Tibial artery (tissue), 4 donors: ENCODE results near the gene GET4.

Experiments used
- DNase-seq, 2 donors: peaks; one replicate each; pipeline ENCODE4 v3.0.0-alpha.2; 2019
- H3K27ac ChIP-seq, 2 donors: fragments of 200-600 bp; sonication (generic) in 1 of 2; 1 replicate in 1 of 2; 2 replicates in 1 of 2; pipeline ENCODE4 v1.5.1; 2018 to 2019; ENCODE audit warnings: mild to moderate bottlenecking in 1 of 2
- H3K27me3 ChIP-seq, 2 donors: fragments of 200-600 bp; sonication (generic) in 1 of 2; one replicate each; pipeline versions ENCODE4 v1.5.1 to v1.6.0; 2016 to 2019
- H3K36me3 ChIP-seq, 3 donors: fragments of 200-600 bp; sonication (generic) in 2 of 3; one replicate each; pipeline ENCODE4 v1.5.1; 2016 to 2019; ENCODE audit warnings: mild to moderate bottlenecking in 2 of 3
- H3K4me1 ChIP-seq, 4 donors: fragments of 200-600 bp; sonication (generic) in 2 of 4; 1 replicate in 3 of 4; 2 replicates in 1 of 4; pipeline ENCODE4 v1.5.1; 2016 to 2019
- H3K4me3 ChIP-seq, 2 donors: fragments of 200-600 bp; sonication (generic) in 1 of 2; 1 replicate in 1 of 2; 2 replicates in 1 of 2; pipeline ENCODE4 v1.5.1; 2018 to 2019; ENCODE audit warnings: mild to moderate bottlenecking in 2 of 2
- H3K9me3 ChIP-seq, 3 donors: fragments of 200-600 bp; sonication (generic) in 1 of 3; one replicate each; pipeline ENCODE4 v1.5.1; 2016 to 2019
- CTCF ChIP-seq, 2 experiments: fragments of 200-600 bp in 1 of 2; fragments of 450-650 bp in 1 of 2; IDR thresholded peaks; one replicate each; pipeline ENCODE4 v1.5.1; 2017 to 2019; ENCODE audit warnings: antibody characterized with exemption in 2 of 2, mild to moderate bottlenecking in 1 of 2, moderate library complexity in 1 of 2
- intact Hi-C: fragments of 100-400 bp; cut with DNase I; formaldehyde crosslinking; loops from one replicate; pipeline ENCODE4 v1.15.0; 2023; ENCODE audit warnings: low total_unique reads

Gene GET4

GRCh38 chr7:911791-912480 is 35.6 kb downstream of the GET4 start:
- Histone ChIP-seq H3K27me3 (no peaks in the 10 kb centered on the region), H3K4me3 (no peak overlapping the region), H3K9me3 (no peaks in the 10 kb centered on the region), H3K36me3 (no peaks in the 10 kb centered on the region), H3K27ac (no peak overlapping the region), H3K4me1 (peaks cover 0 to 23% (median 2%) of the 10 kb centered on the region in 4 donors)
- no peak for DNase-seq
- intact Hi-C loops, result no loop called here
- no peak for TF ChIP-seq CTCF (IDR thresholded peaks at IDR 0.05)

- Histone ChIP-seq H3K27ac (no peak overlapping the region), H3K4me1 (peaks cover 0 to 18% (median 2%) of the 10 kb centered on the region in 4 donors), H3K4me3 (no peak overlapping the region), H3K27me3 (no peaks in the 10 kb centered on the region), H3K9me3 (no peaks in the 10 kb centered on the region), H3K36me3 (no peaks in the 10 kb centered on the region)
- DNase-seq, result no peak
- no peak for TF ChIP-seq CTCF (IDR thresholded peaks at IDR 0.05)
- intact Hi-C loops, result no loop called here
Observed at GRCh38 chr7:913736-914520, 37.6 kb downstream of the GET4 start.

- H3K27me3 ChIP-seq, result no peaks in the 10 kb centered on the region
- no peak overlapping the region for H3K27ac ChIP-seq
- no peak overlapping the region for H3K4me3 ChIP-seq
- H3K4me1 ChIP-seq, result peaks cover 0 to 13% (median 0%) of the 10 kb centered on the region in 4 donors
- intact Hi-C loops, result no loop called here
- no peaks in the 10 kb centered on the region for H3K36me3 ChIP-seq
- DNase-seq, result no peak
- TF ChIP-seq CTCF (IDR thresholded peaks at IDR 0.05), result no peak
- no peaks in the 10 kb centered on the region for H3K9me3 ChIP-seq
Observed at GRCh38 chr7:914521-915194, 38.3 kb downstream of the GET4 start.

- H3K9me3 ChIP-seq, result no peaks in the 10 kb centered on the region
- H3K27me3 ChIP-seq, result no peaks in the 10 kb centered on the region
- no peak for DNase-seq
- TF ChIP-seq CTCF (IDR thresholded peaks at IDR 0.05), result no peak
- intact Hi-C loops, result no loop called here
- H3K27ac ChIP-seq, result no peak overlapping the region
- H3K36me3 ChIP-seq, result no peaks in the 10 kb centered on the region
- peaks cover 0 to 12% (median 0%) of the 10 kb centered on the region in 4 donors for H3K4me1 ChIP-seq
- no peak overlapping the region for H3K4me3 ChIP-seq
Observed at GRCh38 chr7:915291-916218, 39.2 kb downstream of the GET4 start.
